ENCODE data around the gene ECSIT.
A peak's percentile ranks its signal among the peaks of the same experiment; 100 is the strongest.

ECSIT gene

DNA sequence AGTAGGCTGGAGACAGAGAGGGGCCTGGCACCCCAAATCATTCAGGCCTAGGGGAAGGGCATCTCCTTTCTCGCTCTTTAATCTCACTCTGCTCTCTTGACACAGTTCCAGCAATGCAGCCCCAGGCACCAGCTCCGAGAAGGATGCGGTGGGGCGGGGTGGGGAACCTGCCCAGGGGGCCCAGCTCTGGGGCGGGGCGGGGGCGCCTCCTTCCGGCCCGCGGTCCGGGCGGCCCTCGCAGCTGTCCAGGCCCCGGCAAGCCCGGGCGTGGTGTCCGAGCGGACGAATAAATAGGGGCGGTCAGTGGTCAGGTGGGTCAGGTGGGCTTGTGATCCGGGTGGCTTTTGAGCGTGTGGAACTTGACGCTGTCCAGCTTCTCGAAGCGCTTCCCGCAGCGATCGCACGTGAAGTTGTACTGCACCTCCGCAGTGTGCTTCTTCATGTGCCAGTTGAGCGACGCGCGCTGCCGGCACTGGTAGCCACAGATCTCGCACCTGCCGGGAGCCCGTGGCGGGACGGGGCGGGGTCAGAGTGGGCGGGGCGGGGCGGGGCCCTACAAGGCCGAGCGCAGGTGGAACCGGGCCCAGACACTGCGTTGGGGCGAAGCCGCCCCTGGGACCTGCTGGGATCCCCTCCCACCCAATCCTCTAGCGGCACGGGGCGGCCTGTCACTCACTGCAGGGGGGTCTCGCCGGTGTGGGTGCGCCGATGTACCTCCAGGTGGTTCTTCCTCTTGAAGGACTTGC, 45.4 kb downstream of the ECSIT start:
- H3K36me3 ChIP-seq = peaks cover 20 to 53% (median 39%) of the 10 kb centered on the region in 3 donors
- H3K27me3 ChIP-seq = peaks cover 22 to 84% of the 10 kb centered on the region in 2 donors
- TF ChIP-seq, protein P1, sequence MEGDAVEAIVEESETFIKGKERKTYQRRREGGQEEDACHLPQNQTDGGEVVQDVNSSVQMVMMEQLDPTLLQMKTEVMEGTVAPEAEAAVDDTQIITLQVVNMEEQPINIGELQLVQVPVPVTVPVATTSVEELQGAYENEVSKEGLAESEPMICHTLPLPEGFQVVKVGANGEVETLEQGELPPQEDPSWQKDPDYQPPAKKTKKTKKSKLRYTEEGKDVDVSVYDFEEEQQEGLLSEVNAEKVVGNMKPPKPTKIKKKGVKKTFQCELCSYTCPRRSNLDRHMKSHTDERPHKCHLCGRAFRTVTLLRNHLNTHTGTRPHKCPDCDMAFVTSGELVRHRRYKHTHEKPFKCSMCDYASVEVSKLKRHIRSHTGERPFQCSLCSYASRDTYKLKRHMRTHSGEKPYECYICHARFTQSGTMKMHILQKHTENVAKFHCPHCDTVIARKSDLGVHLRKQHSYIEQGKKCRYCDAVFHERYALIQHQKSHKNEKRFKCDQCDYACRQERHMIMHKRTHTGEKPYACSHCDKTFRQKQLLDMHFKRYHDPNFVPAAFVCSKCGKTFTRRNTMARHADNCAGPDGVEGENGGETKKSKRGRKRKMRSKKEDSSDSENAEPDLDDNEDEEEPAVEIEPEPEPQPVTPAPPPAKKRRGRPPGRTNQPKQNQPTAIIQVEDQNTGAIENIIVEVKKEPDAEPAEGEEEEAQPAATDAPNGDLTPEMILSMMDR (IDR thresholded peaks at IDR 0.05) = no peak
- H3K27ac ChIP-seq = no peak overlapping the region
- DNase-seq = no peak
- peaks cover 8 to 37% (median 36%) of the 10 kb centered on the region in 4 donors for H3K4me1 ChIP-seq
- intact Hi-C loops (cut with DNase I; ENCODE audit: low total_unique reads) = no loop called here
- no peak overlapping the region for H3K4me3 ChIP-seq
- H3K9me3 ChIP-seq = no peaks in the 10 kb centered on the region

DNA sequence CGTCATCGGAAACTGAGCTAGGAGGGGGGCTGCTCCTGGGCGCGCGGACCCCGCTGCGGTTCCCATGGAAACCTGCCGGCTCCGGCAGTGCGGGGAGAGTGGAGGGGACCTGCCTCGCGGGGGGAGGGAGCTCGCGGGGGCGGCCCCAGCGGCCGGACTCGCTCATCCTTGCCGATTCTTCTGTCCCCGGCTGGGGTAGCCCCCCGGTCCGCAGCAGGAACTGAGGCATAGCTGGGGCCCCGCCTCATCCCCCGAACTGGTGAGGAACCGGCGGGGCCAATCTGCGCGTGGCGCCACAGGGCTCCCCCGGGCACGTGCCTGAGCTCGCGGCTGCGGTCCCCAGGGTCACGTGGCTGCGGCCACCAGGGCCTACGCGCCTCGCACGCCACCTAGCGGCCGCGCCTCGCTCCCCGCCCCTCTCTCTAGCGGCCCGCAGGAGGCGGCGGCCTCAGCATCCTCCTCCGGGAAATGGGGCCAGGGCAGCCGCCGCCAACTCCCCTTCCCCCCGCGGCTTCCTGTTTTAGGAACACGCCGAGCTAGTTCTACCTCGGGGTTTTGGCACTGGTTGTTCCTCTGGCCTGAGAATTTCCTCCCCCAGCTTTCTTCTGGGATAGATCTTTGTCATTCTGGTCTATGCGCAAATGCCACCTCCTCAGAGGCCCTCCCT, 46.4 kb downstream of the ECSIT start:
- peak; percentile 78 to 89 for DNase-seq
- TF ChIP-seq, protein P1 (IDR thresholded peaks at IDR 0.05) = peak; percentile 91 to 96
- peaks cover 18 to 43% (median 34%) of the 10 kb centered on the region in 3 donors for H3K36me3 ChIP-seq
- peaks cover 22 to 83% of the 10 kb centered on the region in 2 donors for H3K27me3 ChIP-seq
- H3K4me1 ChIP-seq = peaks cover 8 to 37% (median 36%) of the 10 kb centered on the region in 4 donors
- peak overlapping the region; percentile 16 to 44 for H3K4me3 ChIP-seq
- intact Hi-C loops (cut with DNase I; ENCODE audit: low total_unique reads) = no loop called here
- H3K9me3 ChIP-seq = no peaks in the 10 kb centered on the region
- H3K27ac ChIP-seq = peak overlapping the region in 1 of 2 donors; percentile 10

DNA sequence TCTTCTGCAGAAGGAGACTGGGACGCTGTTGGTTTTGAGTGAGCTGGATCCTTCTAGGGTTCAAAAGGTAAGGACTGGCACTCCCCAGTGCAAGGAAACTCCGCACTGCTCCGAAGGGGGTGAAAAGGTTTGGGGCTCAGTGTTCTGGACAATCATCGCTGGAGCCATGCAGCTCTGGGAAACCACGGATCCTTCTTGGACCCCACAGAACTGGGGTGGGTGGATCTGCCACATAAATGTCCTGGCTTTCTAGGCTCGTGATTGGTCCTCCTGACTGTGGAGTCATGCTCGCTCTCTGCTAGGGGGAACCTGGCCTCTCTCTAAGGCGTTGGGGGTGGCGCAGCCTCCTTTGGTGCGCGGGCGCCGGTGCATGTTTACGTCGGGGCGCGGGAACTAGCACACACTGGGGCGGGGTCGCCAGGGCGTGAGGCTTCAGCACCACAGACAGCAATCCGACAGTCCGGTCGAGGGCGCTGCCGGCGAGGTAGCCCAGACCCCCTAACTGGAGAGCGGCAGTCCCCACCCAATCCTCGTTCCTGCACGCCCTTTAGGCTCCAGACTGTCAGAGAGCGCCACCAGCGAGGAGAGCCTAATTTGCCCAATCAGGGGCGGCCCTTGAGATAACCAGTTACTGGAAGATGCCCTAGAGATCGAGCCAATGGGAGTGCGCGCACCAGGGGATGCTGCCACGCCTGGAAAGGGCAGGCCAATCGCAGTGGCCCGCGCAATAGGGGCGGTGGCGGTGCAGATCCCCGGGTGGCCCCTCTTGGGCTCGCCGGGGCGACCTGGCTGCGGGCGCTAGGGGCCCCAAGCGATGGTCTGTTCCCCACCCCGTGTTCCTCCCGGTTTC, 47.2 kb downstream of the ECSIT start:
- H3K9me3 ChIP-seq = no peaks in the 10 kb centered on the region
- TF ChIP-seq, protein P1 (IDR thresholded peaks at IDR 0.05) = no peak
- peak overlapping the region; percentile 16 to 44 for H3K4me3 ChIP-seq
- H3K27ac ChIP-seq = peak overlapping the region in 1 of 2 donors; percentile 10
- peaks cover 8 to 37% (median 36%) of the 10 kb centered on the region in 4 donors for H3K4me1 ChIP-seq
- intact Hi-C loops (cut with DNase I; ENCODE audit: low total_unique reads) = loop anchor here (1.0 kb wide), 1 partner anchor 188 kb away; no protein-coding TSS in a partner anchor
- H3K36me3 ChIP-seq = peaks cover 11 to 35% (median 26%) of the 10 kb centered on the region in 3 donors
- H3K27me3 ChIP-seq = peaks cover 22 to 76% of the 10 kb centered on the region in 2 donors
- DNase-seq = peak; percentile 69 to 83

DNA sequence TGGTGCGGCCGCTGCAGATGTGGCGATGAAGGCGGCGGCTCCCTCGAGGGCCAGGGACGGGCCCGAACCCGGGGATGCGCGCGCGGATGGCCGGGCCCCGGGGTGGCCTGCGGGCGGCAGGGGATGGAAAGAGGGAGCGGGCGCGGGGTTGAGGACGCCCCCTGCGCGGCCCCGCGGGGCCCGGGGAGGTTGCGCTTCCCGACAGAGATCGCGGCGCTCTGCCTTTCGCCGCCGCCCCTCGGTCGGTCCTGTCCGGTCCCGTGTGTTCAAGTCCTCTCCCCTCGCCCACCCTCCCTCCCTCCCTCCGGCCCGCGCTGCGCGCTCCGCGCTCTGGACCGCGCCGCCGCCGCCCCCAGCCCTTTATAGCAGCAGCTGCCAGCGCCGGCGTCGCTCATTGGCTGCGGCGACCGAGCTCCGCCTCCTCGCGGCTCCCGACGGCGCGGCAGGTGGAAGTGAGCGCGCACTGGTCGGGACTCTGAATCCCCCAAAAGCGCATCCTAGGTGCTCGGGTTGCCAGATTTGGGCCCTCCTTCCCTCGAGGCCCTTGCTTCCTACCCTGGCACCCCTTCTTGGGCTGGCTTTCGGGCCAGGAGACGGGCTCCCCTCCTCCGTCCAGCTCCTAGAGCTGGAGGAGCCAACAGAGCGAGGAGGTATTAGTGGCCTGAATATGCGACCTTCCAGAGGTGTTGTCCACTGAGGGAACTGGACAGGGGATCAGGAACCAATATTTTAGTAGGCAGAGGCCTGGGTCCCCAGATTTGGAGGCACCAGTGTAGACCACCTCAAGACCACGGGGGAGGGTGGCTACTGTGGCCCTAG, 48.0 kb downstream of the ECSIT start, which contains the start of gene ELAVL3:
Gene ELAVL3 (minus strand): TSS at position 332 of the 819 bp plus-strand sequence. CDS start 438 bp downstream, outside the sequence.
- DNase-seq = no peak
- Histone ChIP-seq H3K4me3 (peak within 1 kb of the TSS in 1 of 2 donors; percentile 18), H3K27me3 (peaks cover 22 to 68% of the 10 kb centered on the region in 2 donors), H3K27ac (no peak within 1 kb of the TSS), H3K36me3 (peaks cover 9 to 27% (median 19%) of the 10 kb centered on the region in 3 donors), H3K4me1 (peaks cover 8 to 37% (median 36%) of the 10 kb centered on the region in 4 donors), H3K9me3 (no peaks in the 10 kb centered on the region)
- intact Hi-C loops (cut with DNase I; ENCODE audit: low total_unique reads) = loop anchor here (1.0 kb wide), 1 partner anchor 188 kb away; no protein-coding TSS in a partner anchor
- TF ChIP-seq, protein P1 (IDR thresholded peaks at IDR 0.05) = no peak

Data from tibial artery (tissue), 4 donors.